Loucy (cell line): ENCODE measurements around the gene PLA2G15.
A peak's percentile ranks its signal among the peaks of the same experiment; 100 is the strongest.

Experiments
- H2AFZ ChIP-seq: fragments of 200-600 bp; sonication (generic); 2 replicates; pipeline ENCODE4 v1.6.0; 2016; ENCODE audit warnings: antibody characterized with exemption, mild to moderate bottlenecking, low read length, moderate library complexity
- H3F3A ChIP-seq: fragments of 200-600 bp; 2 replicates; pipeline ENCODE4 v1.6.0; 2016; ENCODE audit warnings: antibody characterized with exemption, low read depth, mild to moderate bottlenecking
- H3K27me3 ChIP-seq: fragments of 200-600 bp; sonication (generic); 2 replicates; pipeline ENCODE4 v1.6.1; 2014; ENCODE audit warnings: low read length, mild to moderate bottlenecking; ENCODE audit not compliant: insufficient read depth, poor library complexity, severe bottlenecking
- H3K36me3 ChIP-seq: fragments of 200-600 bp; sonication (generic); 2 replicates; pipeline ENCODE4 v1.6.1; 2016; ENCODE audit warnings: low read length; ENCODE audit not compliant: insufficient read depth
- H3K4me1 ChIP-seq: fragments of 200-600 bp; sonication (generic); 2 replicates; pipeline ENCODE4 v1.5.1; 2014; ENCODE audit warnings: low read length, mild to moderate bottlenecking; ENCODE audit not compliant: insufficient read depth, poor library complexity, severe bottlenecking
- H3K4me2 ChIP-seq: fragments of 200-600 bp; sonication (generic); 2 replicates; pipeline ENCODE4 v1.6.0; 2014; ENCODE audit warnings: antibody characterized with exemption, low read length, low read depth, mild to moderate bottlenecking; ENCODE audit not compliant: poor library complexity, severe bottlenecking
- H3K4me3 ChIP-seq: fragments of 200-600 bp; sonication (generic); 2 replicates; pipeline ENCODE4 v1.5.1; 2014; ENCODE audit warnings: low read length, mild to moderate bottlenecking, mixed read lengths; ENCODE audit not compliant: poor library complexity, severe bottlenecking
- H3K79me2 ChIP-seq: fragments of 200-600 bp; sonication (generic); 2 replicates; pipeline ENCODE4 v1.6.1; 2014; ENCODE audit warnings: low read length; ENCODE audit not compliant: insufficient read depth
- H3K9ac ChIP-seq: fragments of 200-600 bp; sonication (generic); 2 replicates; pipeline ENCODE4 v1.6.0; 2014; ENCODE audit warnings: mild to moderate bottlenecking, low read depth, low read length, moderate library complexity; ENCODE audit not compliant: poor library complexity, severe bottlenecking
- H3K9me2 ChIP-seq: fragments of 200-600 bp; sonication (generic); replicated peaks from 2 replicates; pipeline ENCODE4 v1.6.1; 2016; ENCODE audit warnings: low read depth, low read length, mixed read lengths
- H3K9me3 ChIP-seq: fragments of 200-600 bp; sonication (generic); 2 replicates; pipeline ENCODE4 v1.6.1; 2014; ENCODE audit warnings: mild to moderate bottlenecking, antibody characterized with exemption, low read length, low read depth; ENCODE audit not compliant: insufficient read depth
- H4K20me1 ChIP-seq: fragments of 200-600 bp; sonication (generic); 2 replicates; pipeline ENCODE4 v1.6.0; 2014; ENCODE audit warnings: antibody characterized with exemption, low read length, mild to moderate bottlenecking; ENCODE audit not compliant: insufficient read depth, poor library complexity, severe bottlenecking
- EZH2phosphoT487 ChIP-seq: fragments of 200-600 bp; IDR thresholded peaks from 2 replicates; pipeline ENCODE4 v1.6.1; 2018; ENCODE audit warnings: antibody characterized with exemption, mild to moderate bottlenecking, moderate library complexity, borderline replicate concordance
- TF ChIP-seq, protein P1 (sequence below): fragments of 200-600 bp; sonication (generic); conservative IDR thresholded peaks from 2 replicates; pipeline ENCODE4 v1.5.1; 2014; ENCODE audit warnings: mild to moderate bottlenecking, antibody characterized with exemption, low read length

The PLA2G15 gene

DNA sequence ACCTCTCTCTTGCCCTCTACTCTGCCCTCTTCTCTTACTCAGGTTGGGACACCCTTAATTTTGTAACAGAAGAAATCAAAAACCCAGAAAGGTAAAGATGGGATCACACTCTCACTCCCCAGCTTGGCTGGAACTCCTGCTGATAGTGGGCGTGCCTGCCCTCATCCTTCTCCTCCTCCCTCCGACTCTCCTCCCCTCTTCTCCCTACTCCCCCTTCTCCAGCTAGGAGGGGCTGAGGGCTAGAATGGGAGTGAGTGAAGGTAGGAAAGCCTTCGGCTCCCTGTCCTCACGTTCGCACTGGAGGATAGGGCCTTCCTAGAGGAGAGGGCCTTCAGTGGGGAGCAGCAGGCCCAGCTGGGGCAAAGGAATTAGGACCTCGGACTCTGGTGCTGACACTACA, 45.3 kb downstream of the PLA2G15 start:
- H3K9me2 ChIP-seq, result no peaks in the 10 kb centered on the region
- no peak for TF ChIP-seq EZH2phosphoT487
- TF ChIP-seq, protein P1, sequence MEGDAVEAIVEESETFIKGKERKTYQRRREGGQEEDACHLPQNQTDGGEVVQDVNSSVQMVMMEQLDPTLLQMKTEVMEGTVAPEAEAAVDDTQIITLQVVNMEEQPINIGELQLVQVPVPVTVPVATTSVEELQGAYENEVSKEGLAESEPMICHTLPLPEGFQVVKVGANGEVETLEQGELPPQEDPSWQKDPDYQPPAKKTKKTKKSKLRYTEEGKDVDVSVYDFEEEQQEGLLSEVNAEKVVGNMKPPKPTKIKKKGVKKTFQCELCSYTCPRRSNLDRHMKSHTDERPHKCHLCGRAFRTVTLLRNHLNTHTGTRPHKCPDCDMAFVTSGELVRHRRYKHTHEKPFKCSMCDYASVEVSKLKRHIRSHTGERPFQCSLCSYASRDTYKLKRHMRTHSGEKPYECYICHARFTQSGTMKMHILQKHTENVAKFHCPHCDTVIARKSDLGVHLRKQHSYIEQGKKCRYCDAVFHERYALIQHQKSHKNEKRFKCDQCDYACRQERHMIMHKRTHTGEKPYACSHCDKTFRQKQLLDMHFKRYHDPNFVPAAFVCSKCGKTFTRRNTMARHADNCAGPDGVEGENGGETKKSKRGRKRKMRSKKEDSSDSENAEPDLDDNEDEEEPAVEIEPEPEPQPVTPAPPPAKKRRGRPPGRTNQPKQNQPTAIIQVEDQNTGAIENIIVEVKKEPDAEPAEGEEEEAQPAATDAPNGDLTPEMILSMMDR, result no peak
- no peak overlapping the region for H2AFZ ChIP-seq
- H3K4me2 ChIP-seq, result peak overlapping the region; percentile 76
- no peaks in the 10 kb centered on the region for H3K27me3 ChIP-seq
- H3K4me3 ChIP-seq, result peak overlapping the region; percentile 50
- H3K4me1 ChIP-seq, result peaks cover 55% of the 10 kb centered on the region
- H4K20me1 ChIP-seq, result peaks cover 7% of the 10 kb centered on the region
- peak overlapping the region; percentile 64 for H3K9ac ChIP-seq
- H3K9me3 ChIP-seq, result no peaks in the 10 kb centered on the region
- peaks cover 44% of the 10 kb centered on the region; the same call in 1 of the 2 replicates for H3K36me3 ChIP-seq
- H3F3A ChIP-seq, result peaks cover 13% of the 10 kb centered on the region
- H3K79me2 ChIP-seq, result peaks cover 45% of the 10 kb centered on the region

DNA sequence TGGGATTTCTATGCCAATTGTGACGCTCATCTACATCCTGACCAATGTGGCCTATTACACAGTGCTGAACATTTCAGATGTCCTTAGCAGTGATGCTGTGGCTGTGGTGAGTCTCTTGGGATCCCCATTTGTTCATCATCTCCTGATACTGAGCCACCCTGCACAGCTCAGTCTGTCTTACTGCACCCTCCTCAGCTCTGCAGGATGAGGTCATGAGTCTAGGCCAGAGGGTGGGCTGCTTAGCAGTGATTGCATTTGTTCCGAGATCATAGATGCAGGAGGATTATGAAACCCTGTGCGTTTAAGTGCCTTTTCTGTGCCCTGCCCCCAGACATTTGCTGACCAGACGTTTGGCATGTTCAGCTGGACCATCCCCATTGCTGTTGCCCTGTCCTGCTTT, 46.1 kb downstream of the PLA2G15 start:
- peaks cover 48% of the 10 kb centered on the region for H3K4me1 ChIP-seq
- no peaks in the 10 kb centered on the region for H3K27me3 ChIP-seq
- H2AFZ ChIP-seq, result no peak overlapping the region
- H3K36me3 ChIP-seq, result peaks cover 52% of the 10 kb centered on the region; the same call in 1 of the 2 replicates
- H3K9me2 ChIP-seq, result no peaks in the 10 kb centered on the region
- no peak for TF ChIP-seq EZH2phosphoT487
- TF ChIP-seq, protein P1, result no peak
- peaks cover 13% of the 10 kb centered on the region for H3F3A ChIP-seq
- no peaks in the 10 kb centered on the region for H3K9me3 ChIP-seq
- peaks cover 41% of the 10 kb centered on the region; the same call in 1 of the 2 replicates for H3K79me2 ChIP-seq
- no peak overlapping the region for H3K9ac ChIP-seq
- peaks cover 7% of the 10 kb centered on the region for H4K20me1 ChIP-seq
- no peak overlapping the region for H3K4me3 ChIP-seq
- H3K4me2 ChIP-seq, result no peak overlapping the region

DNA sequence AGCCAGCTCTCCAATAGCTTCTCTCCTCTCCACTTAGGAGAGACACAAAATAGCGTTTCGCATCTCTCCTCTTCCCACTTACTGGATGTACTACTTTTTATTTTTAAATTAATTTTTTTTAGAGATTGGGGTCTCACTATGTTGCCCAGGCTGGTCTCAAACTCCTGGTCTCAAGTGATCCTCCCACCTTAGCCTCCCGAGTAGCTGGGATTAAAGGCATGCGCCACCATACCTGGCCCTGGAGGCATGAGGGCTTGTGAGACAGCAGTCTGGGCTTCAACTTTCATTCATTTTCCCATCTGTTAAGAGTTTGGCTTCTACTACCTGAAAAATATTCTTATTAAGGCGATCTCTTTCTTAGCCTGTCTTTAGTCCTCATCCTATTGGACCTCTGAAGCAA, 47.3 kb downstream of the PLA2G15 start:
- no peak for TF ChIP-seq EZH2phosphoT487
- TF ChIP-seq, protein P1, result no peak
- H3K9ac ChIP-seq, result no peak overlapping the region
- peaks cover 37% of the 10 kb centered on the region for H3K4me1 ChIP-seq
- no peaks in the 10 kb centered on the region for H3K9me2 ChIP-seq
- H3K9me3 ChIP-seq, result no peaks in the 10 kb centered on the region
- no peak overlapping the region for H2AFZ ChIP-seq
- no peak overlapping the region for H3K4me2 ChIP-seq
- H3K79me2 ChIP-seq, result peaks cover 32% of the 10 kb centered on the region; the same call in 1 of the 2 replicates
- peaks cover 7% of the 10 kb centered on the region for H3F3A ChIP-seq
- peaks cover 7% of the 10 kb centered on the region for H4K20me1 ChIP-seq
- H3K4me3 ChIP-seq, result no peak overlapping the region
- H3K36me3 ChIP-seq, result peaks cover 64% of the 10 kb centered on the region; the same call in 1 of the 2 replicates
- H3K27me3 ChIP-seq, result no peaks in the 10 kb centered on the region
